ENCODE results near the gene CCP110.

DNA sequence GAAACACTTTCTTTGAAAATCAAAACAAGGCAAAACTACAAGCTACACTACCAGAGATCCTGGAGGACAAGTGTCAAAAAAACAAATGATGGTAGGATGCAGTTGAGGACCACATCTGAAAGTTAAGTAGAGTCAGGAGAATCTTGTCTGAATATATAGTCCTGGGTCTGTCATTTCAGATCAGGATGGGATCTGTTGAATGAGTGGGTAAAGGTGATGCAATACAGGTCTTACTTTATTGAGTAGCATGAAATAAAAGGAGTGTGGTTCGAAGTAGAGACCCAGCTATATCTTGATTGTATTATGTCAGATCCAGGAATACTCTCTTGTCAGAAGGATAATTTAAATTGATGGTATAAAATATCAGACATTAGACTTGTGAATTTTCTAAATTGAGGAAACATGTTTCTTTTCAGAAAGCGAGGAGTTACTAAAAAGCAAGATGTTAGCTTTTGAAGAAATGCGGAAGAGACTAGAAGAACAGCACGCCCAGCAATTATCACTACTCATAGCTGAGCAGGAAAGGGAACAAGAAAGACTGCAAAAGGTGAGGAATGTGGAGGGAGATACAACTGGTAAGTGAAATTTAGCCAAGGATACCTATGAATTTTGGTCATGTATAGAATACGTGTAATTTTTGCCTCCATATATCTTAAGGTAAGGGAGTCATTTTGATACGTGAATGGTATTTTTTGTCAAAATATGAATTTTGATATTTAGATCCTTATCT, 16.7 kb downstream of the CCP110 start:
- TF ChIP-seq POLR2AphosphoS5 (IDR thresholded peaks at IDR 0.05; ENCODE audit: low read depth, low read length) (no peak), POLR2A (IDR thresholded peaks at IDR 0.05; ENCODE audit: low read depth, low read length) (no peak)
